Measurements from ENCODE around the gene SEMA3D. TPM values are rescaled to one million over a fixed set of nuclear protein-coding genes. Genes with fewer than 3 reads are reported as not detected.

Gene SEMA3D
- total RNA-seq, 1 experiment from 2014 or later, result 4.8 TPM

- Histone ChIP-seq H3K4me2 (no peak overlapping the region), H3K9me2 (ENCODE audit: insufficient read depth) (no peaks in the 10 kb centered on the region; the same call in 1 of the 2 replicates), H3K79me2 (ENCODE audit: low read depth) (no peaks in the 10 kb centered on the region), H3F3A (ENCODE audit: insufficient read depth, low read depth) (no peaks in the 10 kb centered on the region), H3K4me1 (replicated peaks; ENCODE audit: insufficient read depth) (no peaks in the 10 kb centered on the region), H3K36me3 (ENCODE audit: low read depth) (no peaks in the 10 kb centered on the region), H2AFZ (no peak overlapping the region), H3K27me3 (ENCODE audit: insufficient read depth, low read depth) (no peaks in the 10 kb centered on the region), H3K4me3 (no peak overlapping the region), H4K20me1 (ENCODE audit: insufficient read depth) (no peaks in the 10 kb centered on the region), H3K9me3 (ENCODE audit: insufficient read depth, low read depth) (no peaks in the 10 kb centered on the region), H3K27ac (no peak overlapping the region)
- BruUV-seq (replicated peaks), result no TSS peak
- no peak for DNase-seq
- POLR2A ChIA-PET (ENCODE audit: unreplicated experiment), result no interaction called here
- CTCF ChIA-PET, result no interaction called here
- TF ChIP-seq EZH2 (IDR thresholded peaks at IDR 0.05; ENCODE audit: low read depth) (no peak), CTCF (conservative IDR thresholded peaks at IDR 0.05) (no peak)
- intact Hi-C loops (cut with micrococcal nuclease; ENCODE audit: unreplicated experiment), result no loop called here
These were observed 89.0 kb downstream of the SEMA3D start for GRCh38 chr7:85097844-85098243.

DNA sequence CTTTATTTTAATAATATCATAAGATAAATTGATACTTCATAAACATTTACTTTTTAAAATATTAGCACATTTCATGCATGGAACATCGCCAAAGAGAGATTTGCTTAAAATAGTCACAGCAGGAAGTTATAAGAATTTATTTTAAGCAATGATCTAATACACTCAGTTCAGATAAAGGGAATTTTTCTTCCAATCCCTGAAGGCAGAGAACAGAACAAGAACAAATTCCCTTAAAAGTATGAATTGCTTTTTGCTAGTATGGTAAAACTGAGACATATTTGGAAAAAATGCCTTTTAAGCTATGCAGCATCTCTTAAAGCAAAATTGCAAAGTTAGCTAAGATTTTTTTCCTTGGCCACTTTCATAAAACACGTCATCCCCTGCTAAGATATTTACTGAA is 91.0 kb downstream of the SEMA3D start:
- no peaks in the 10 kb centered on the region; the same call in 1 of the 2 replicates for H3K9me2 ChIP-seq (ENCODE audit: insufficient read depth)
- H3K27me3 ChIP-seq (ENCODE audit: insufficient read depth, low read depth), result no peaks in the 10 kb centered on the region
- no peaks in the 10 kb centered on the region for H3K36me3 ChIP-seq (ENCODE audit: low read depth)
- H3K9me3 ChIP-seq (ENCODE audit: insufficient read depth, low read depth), result no peaks in the 10 kb centered on the region
- no peak overlapping the region for H3K27ac ChIP-seq
- no peak for DNase-seq
- POLR2A ChIA-PET (ENCODE audit: unreplicated experiment), result no interaction called here
- TF ChIP-seq CTCF (conservative IDR thresholded peaks at IDR 0.05) (no peak), EZH2 (IDR thresholded peaks at IDR 0.05; ENCODE audit: low read depth) (no peak)
- H2AFZ ChIP-seq, result no peak overlapping the region
- BruUV-seq (replicated peaks), result no TSS peak
- no peak overlapping the region for H3K4me3 ChIP-seq
- H3K4me1 ChIP-seq (replicated peaks; ENCODE audit: insufficient read depth), result no peaks in the 10 kb centered on the region
- no peak overlapping the region for H3K4me2 ChIP-seq
- CTCF ChIA-PET, result no interaction called here
- intact Hi-C loops (cut with micrococcal nuclease; ENCODE audit: unreplicated experiment), result no loop called here
- no peaks in the 10 kb centered on the region for H4K20me1 ChIP-seq (ENCODE audit: insufficient read depth)
- no peaks in the 10 kb centered on the region for H3K79me2 ChIP-seq (ENCODE audit: low read depth)
- no peaks in the 10 kb centered on the region for H3F3A ChIP-seq (ENCODE audit: insufficient read depth, low read depth)

DNA sequence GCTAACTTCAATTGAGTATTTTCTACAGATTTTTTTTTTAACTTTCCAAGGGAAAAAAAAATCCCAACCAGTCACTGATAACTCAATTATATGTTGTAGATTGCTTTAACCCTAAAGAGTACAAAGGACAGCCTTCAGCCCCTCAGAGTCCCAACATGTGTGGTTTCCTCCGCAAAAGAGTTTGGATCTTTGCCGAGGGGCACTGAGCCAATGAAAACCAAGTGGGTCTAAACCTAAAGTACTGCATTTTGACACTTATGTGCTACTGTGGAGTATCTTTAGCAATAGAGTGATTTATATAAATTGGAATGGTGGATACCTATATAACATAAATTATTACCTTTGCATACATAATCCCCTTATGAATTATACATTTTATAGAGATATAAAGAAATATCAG is 91.5 kb downstream of the SEMA3D start:
- no TSS peak for BruUV-seq (replicated peaks)
- H3K4me3 ChIP-seq, result no peak overlapping the region
- H3K79me2 ChIP-seq (ENCODE audit: low read depth), result no peaks in the 10 kb centered on the region
- no peak overlapping the region for H3K4me2 ChIP-seq
- H3K9me3 ChIP-seq (ENCODE audit: insufficient read depth, low read depth), result no peaks in the 10 kb centered on the region
- no peaks in the 10 kb centered on the region for H3K27me3 ChIP-seq (ENCODE audit: insufficient read depth, low read depth)
- DNase-seq, result no peak
- no peak for TF ChIP-seq CTCF (conservative IDR thresholded peaks at IDR 0.05)
- no peak for TF ChIP-seq EZH2 (IDR thresholded peaks at IDR 0.05; ENCODE audit: low read depth)
- H3K9me2 ChIP-seq (ENCODE audit: insufficient read depth), result no peaks in the 10 kb centered on the region; the same call in 1 of the 2 replicates
- intact Hi-C loops (cut with micrococcal nuclease; ENCODE audit: unreplicated experiment), result no loop called here
- no peak overlapping the region for H3K27ac ChIP-seq
- CTCF ChIA-PET, result no interaction called here
- no peaks in the 10 kb centered on the region for H3K36me3 ChIP-seq (ENCODE audit: low read depth)
- H3F3A ChIP-seq (ENCODE audit: insufficient read depth, low read depth), result no peaks in the 10 kb centered on the region
- no peak overlapping the region for H2AFZ ChIP-seq
- no peaks in the 10 kb centered on the region for H4K20me1 ChIP-seq (ENCODE audit: insufficient read depth)
- H3K4me1 ChIP-seq (replicated peaks; ENCODE audit: insufficient read depth), result no peaks in the 10 kb centered on the region
- POLR2A ChIA-PET (ENCODE audit: unreplicated experiment), result no interaction called here
